Measurements from ENCODE around the gene VMP1.
"Not testable (repeated sequence)": the region's sequence is repeated elsewhere in the genome, so short reads cannot be mapped to it uniquely, and the experiment has no call there.

Gene VMP1

GRCh38 chr17:59754552-59754951 is 47.1 kb downstream of the VMP1 start:
- no peaks in the 10 kb centered on the region for H3K79me2 ChIP-seq (ENCODE audit: insufficient read depth, low read length)
- H2AFZ ChIP-seq (ENCODE audit: low read depth, low read length): no peak overlapping the region
- H4K20me1 ChIP-seq (ENCODE audit: insufficient read depth, low read length): no peaks in the 10 kb centered on the region
- H3K9me3 ChIP-seq (ENCODE audit: insufficient read depth, low read length, severe bottlenecking): no peaks in the 10 kb centered on the region
- no peak overlapping the region for H3K4me2 ChIP-seq (ENCODE audit: insufficient read depth, low read length)
- peaks cover 17% of the 10 kb centered on the region for H3K4me1 ChIP-seq (ENCODE audit: insufficient read depth, low read length)
- 0 out of 2 replicates have a peak overlapping the region, but pooled peaks have one; percentile 52 for H3K9ac ChIP-seq (ENCODE audit: low read depth, low read length)
- no peak overlapping the region for H3K4me3 ChIP-seq (ENCODE audit: low read depth in 1 of 2, low read length in 2 of 2)
- no peaks in the 10 kb centered on the region for H3K27me3 ChIP-seq (ENCODE audit: insufficient read depth, low read length, poor library complexity)
- DNase-seq (peak; percentile 19), ATAC-seq (ENCODE audit: insufficient read depth, low read depth) (peak; percentile 45)
- peaks cover 24% of the 10 kb centered on the region for H3K36me3 ChIP-seq (ENCODE audit: insufficient read depth, low read length)
- TF ChIP-seq EZH2 (IDR thresholded peaks at IDR 0.05; ENCODE audit: borderline replicate concordance, low read depth, low read length, severe bottlenecking): no peak
- TF ChIP-seq CTCF (IDR thresholded peaks at IDR 0.05; ENCODE audit: borderline replicate concordance, extremely low read depth, low read length, poor library complexity, severe bottlenecking): no peak
- H3K27ac ChIP-seq (ENCODE audit: low read length): peak overlapping the region; percentile 76

- H3K79me2 ChIP-seq (ENCODE audit: insufficient read depth, low read length); H3K9me3 ChIP-seq (ENCODE audit: insufficient read depth, low read length, severe bottlenecking); H3K27me3 ChIP-seq (ENCODE audit: insufficient read depth, low read length, poor library complexity); H3K4me2 ChIP-seq (ENCODE audit: insufficient read depth, low read length); ATAC-seq (ENCODE audit: insufficient read depth, low read depth); H4K20me1 ChIP-seq (ENCODE audit: insufficient read depth, low read length); H3K9ac ChIP-seq (ENCODE audit: low read depth, low read length); H2AFZ ChIP-seq (ENCODE audit: low read depth, low read length); H3K4me3 ChIP-seq (ENCODE audit: low read depth in 1 of 2, low read length in 2 of 2); DNase-seq: not testable (repeated sequence)
- H3K36me3 ChIP-seq (ENCODE audit: insufficient read depth, low read length): peaks cover 24% of the 10 kb centered on the region
- H3K4me1 ChIP-seq (ENCODE audit: insufficient read depth, low read length): peaks cover 17% of the 10 kb centered on the region
- H3K27ac ChIP-seq (ENCODE audit: low read length): peak overlapping the region; percentile 76; the same call in 1 of the 2 replicates
Measured at GRCh38 chr17:59755069-59755468, 47.6 kb downstream of the VMP1 start.

GRCh38 chr17:59756236-59756818 is 48.9 kb downstream of the VMP1 start:
- TF ChIP-seq EZH2 (IDR thresholded peaks at IDR 0.05; ENCODE audit: borderline replicate concordance, low read depth, low read length, severe bottlenecking) (no peak), CTCF (IDR thresholded peaks at IDR 0.05; ENCODE audit: borderline replicate concordance, extremely low read depth, low read length, poor library complexity, severe bottlenecking) (no peak)
- no peaks in the 10 kb centered on the region for H3K27me3 ChIP-seq (ENCODE audit: insufficient read depth, low read length, poor library complexity)
- peaks cover 24% of the 10 kb centered on the region for H3K36me3 ChIP-seq (ENCODE audit: insufficient read depth, low read length)
- ATAC-seq (ENCODE audit: insufficient read depth, low read depth): no peak
- H3K4me3 ChIP-seq (ENCODE audit: low read depth in 1 of 2, low read length in 2 of 2): no peak overlapping the region
- H3K4me2 ChIP-seq (ENCODE audit: insufficient read depth, low read length): no peak overlapping the region
- no peak for DNase-seq
- H3K79me2 ChIP-seq (ENCODE audit: insufficient read depth, low read length): no peaks in the 10 kb centered on the region
- no peaks in the 10 kb centered on the region for H3K9me3 ChIP-seq (ENCODE audit: insufficient read depth, low read length, severe bottlenecking)
- H2AFZ ChIP-seq (ENCODE audit: low read depth, low read length): no peak overlapping the region
- no peaks in the 10 kb centered on the region for H4K20me1 ChIP-seq (ENCODE audit: insufficient read depth, low read length)
- H3K9ac ChIP-seq (ENCODE audit: low read depth, low read length): no peak overlapping the region
- H3K4me1 ChIP-seq (ENCODE audit: insufficient read depth, low read length): peaks cover 17% of the 10 kb centered on the region
- no peak overlapping the region for H3K27ac ChIP-seq (ENCODE audit: low read length)

- Histone ChIP-seq H3K36me3 (ENCODE audit: insufficient read depth, low read length) (peaks cover 24% of the 10 kb centered on the region), H2AFZ (ENCODE audit: low read depth, low read length) (no peak overlapping the region), H3K9ac (ENCODE audit: low read depth, low read length) (no peak overlapping the region), H3K4me1 (ENCODE audit: insufficient read depth, low read length) (peaks cover 17% of the 10 kb centered on the region), H3K4me3 (ENCODE audit: low read depth in 1 of 2, low read length in 2 of 2) (no peak overlapping the region), H3K4me2 (ENCODE audit: insufficient read depth, low read length) (no peak overlapping the region), H3K9me3 (ENCODE audit: insufficient read depth, low read length, severe bottlenecking) (no peaks in the 10 kb centered on the region), H4K20me1 (ENCODE audit: insufficient read depth, low read length) (no peaks in the 10 kb centered on the region), H3K27me3 (ENCODE audit: insufficient read depth, low read length, poor library complexity) (no peaks in the 10 kb centered on the region), H3K79me2 (ENCODE audit: insufficient read depth, low read length) (no peaks in the 10 kb centered on the region), H3K27ac (ENCODE audit: low read length) (no peak overlapping the region)
- ATAC-seq (ENCODE audit: insufficient read depth, low read depth) (no peak), DNase-seq (no peak)
- TF ChIP-seq EZH2 (IDR thresholded peaks at IDR 0.05; ENCODE audit: borderline replicate concordance, low read depth, low read length, severe bottlenecking): no peak
Measured at GRCh38 chr17:59757043-59757442, 49.6 kb downstream of the VMP1 start.
